Astrocyte (in vitro differentiated cells and primary cell): Measurements from ENCODE around the gene PKP4.

Source experiments
- CTCF ChIP-seq: IDR thresholded peaks from 2 replicates; pipeline ENCODE4 v1.5.1; 2011; ENCODE audit warnings: low read depth, mild to moderate bottlenecking, inconsistent platforms, low read length, moderate library complexity; ENCODE audit not compliant: insufficient read depth
- EZH2 ChIP-seq: IDR thresholded peaks from 2 replicates; pipeline ENCODE4 v1.6.1; 2012; ENCODE audit warnings: mild to moderate bottlenecking, low read length, inconsistent platforms; ENCODE audit not compliant: insufficient read depth

GRCh38 chr2:158457092-158457825 is 507 bp downstream of the PKP4 start:
- TF ChIP-seq CTCF (no peak), EZH2 (no peak)
